ENCODE results near the gene VKORC1.

DNA sequence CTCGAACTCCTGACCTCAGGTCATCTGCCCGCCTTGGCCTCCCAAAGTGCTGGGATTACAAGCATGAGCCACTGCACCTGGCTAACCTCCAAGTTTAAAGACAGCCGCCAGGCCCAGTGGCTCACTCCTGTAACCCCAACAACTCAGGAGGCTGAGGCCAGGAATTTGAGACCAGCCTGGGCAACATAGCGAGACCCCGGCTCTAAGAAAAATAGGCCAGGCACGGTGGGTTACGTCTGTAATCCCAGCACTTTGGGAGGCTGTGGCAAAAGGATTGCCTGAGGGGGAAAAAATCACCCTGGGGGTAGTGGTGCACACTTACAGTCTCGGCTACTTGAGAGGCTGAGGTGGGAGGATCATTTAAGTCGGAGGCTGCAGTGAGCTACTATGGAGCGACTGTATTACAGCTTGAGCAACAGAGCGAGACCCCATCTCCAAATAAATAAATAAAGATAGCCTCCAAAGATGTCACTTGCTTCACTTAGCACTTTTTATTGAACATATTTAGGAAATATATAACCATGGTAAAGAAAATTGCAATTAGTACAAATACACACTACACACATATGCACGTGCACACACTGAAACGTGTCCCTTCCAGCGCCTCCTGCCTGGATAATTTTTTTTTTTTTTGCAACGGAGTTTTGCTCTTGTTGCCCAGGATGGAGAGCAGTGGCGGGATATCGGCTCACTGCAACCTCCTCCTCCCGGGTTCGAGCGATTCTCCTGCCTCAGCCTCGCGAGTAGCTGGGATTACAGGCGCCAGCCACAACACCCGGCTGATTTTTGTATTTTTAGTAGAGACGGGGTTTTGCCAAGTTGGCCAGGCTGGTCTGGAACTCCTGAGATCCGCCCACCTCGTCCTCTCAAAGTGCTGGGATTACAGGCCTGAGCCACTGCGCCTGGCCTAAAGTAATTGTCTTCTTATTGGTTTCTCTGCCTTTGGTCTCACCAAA, 12.2 kb upstream of the VKORC1 start:
- TF ChIP-seq, protein P1, sequence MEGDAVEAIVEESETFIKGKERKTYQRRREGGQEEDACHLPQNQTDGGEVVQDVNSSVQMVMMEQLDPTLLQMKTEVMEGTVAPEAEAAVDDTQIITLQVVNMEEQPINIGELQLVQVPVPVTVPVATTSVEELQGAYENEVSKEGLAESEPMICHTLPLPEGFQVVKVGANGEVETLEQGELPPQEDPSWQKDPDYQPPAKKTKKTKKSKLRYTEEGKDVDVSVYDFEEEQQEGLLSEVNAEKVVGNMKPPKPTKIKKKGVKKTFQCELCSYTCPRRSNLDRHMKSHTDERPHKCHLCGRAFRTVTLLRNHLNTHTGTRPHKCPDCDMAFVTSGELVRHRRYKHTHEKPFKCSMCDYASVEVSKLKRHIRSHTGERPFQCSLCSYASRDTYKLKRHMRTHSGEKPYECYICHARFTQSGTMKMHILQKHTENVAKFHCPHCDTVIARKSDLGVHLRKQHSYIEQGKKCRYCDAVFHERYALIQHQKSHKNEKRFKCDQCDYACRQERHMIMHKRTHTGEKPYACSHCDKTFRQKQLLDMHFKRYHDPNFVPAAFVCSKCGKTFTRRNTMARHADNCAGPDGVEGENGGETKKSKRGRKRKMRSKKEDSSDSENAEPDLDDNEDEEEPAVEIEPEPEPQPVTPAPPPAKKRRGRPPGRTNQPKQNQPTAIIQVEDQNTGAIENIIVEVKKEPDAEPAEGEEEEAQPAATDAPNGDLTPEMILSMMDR (conservative IDR thresholded peaks at IDR 0.05 in 1 of 2, IDR thresholded peaks at IDR 0.05 in 1 of 2; ENCODE audit: low read depth in 1 of 2, low read length in 2 of 2), result no peak
- no peak for TF ChIP-seq EZH2 (IDR thresholded peaks at IDR 0.05; ENCODE audit: low read length, missing control alignments)

Data from fibroblast of lung (primary cell).